ENCODE measurements around the gene NCKAP5.

- TF ChIP-seq CTCF (IDR thresholded peaks at IDR 0.05) (no peak), EP300 (IDR thresholded peaks at IDR 0.05) (no peak), POLR2A (IDR thresholded peaks at IDR 0.05) (no peak), POLR2AphosphoS5 (IDR thresholded peaks at IDR 0.05) (no peak)
These were observed 505.2 kb downstream of the NCKAP5 start for GRCh38 chr2:133062931-133063665.

Measured in upper lobe of left lung (tissue), 4 donors.